Ishikawa (cell line): ENCODE measurements around the gene LTO1.
A peak's percentile ranks its signal among the peaks of the same experiment; 100 is the strongest.

ENCODE experiments used
- CEBPB ChIP-seq: IDR thresholded peaks from 2 replicates; pipeline ENCODE4 v1.6.1; 2012
- CREB1 ChIP-seq: IDR thresholded peaks from 2 replicates; pipeline ENCODE4 v1.6.1; 2012; ENCODE audit warnings: low read depth
- EGR1 ChIP-seq: IDR thresholded peaks from 2 replicates; pipeline ENCODE4 v1.6.1; 2012
- EP300 ChIP-seq: IDR thresholded peaks from 2 replicates; pipeline ENCODE4 v1.6.1; 2012; ENCODE audit warnings: borderline replicate concordance
- FOXM1 ChIP-seq: IDR thresholded peaks from 2 replicates; pipeline ENCODE4 v1.6.1; 2012; ENCODE audit warnings: low read depth, borderline replicate concordance
- MAX ChIP-seq: IDR thresholded peaks from 2 replicates; pipeline ENCODE4 v1.6.1; 2012
- NFIC ChIP-seq: IDR thresholded peaks from 2 replicates; pipeline ENCODE4 v1.6.1; 2012
- RAD21 ChIP-seq: IDR thresholded peaks from 2 replicates; pipeline ENCODE4 v1.6.1; 2012; ENCODE audit warnings: low read depth
- TAF1 ChIP-seq: IDR thresholded peaks from 2 replicates; pipeline ENCODE4 v1.6.1; 2012; ENCODE audit warnings: low read depth, mild to moderate bottlenecking
- TCF12 ChIP-seq: IDR thresholded peaks from 2 replicates; pipeline ENCODE4 v1.6.1; 2012; ENCODE audit warnings: low read depth
- TEAD4 ChIP-seq: IDR thresholded peaks from 2 replicates; pipeline ENCODE4 v1.6.1; 2012
- USF1 ChIP-seq: IDR thresholded peaks from 2 replicates; pipeline ENCODE4 v1.6.1; 2012
- YY1 ChIP-seq: IDR thresholded peaks from 2 replicates; pipeline ENCODE4 v1.6.1; 2012; ENCODE audit warnings: low read depth
- ZBTB7A ChIP-seq: IDR thresholded peaks from 2 replicates; pipeline ENCODE4 v1.6.1; 2012; ENCODE audit warnings: low read depth
- TF ChIP-seq, protein P1 (sequence below): IDR thresholded peaks from 2 replicates; pipeline ENCODE4 v1.6.1; 2012; ENCODE audit warnings: low read depth, mild to moderate bottlenecking

LTO1 gene

GRCh38 chr11:69634590-69634989 lies 40.6 kb downstream of the LTO1 start:
- TF ChIP-seq EP300 (peak; percentile 58; the same call in 1 of the 2 replicates), TEAD4 (peak; percentile 9; the same call in 1 of the 2 replicates), TAF1 (no peak), FOXM1 (no peak), MAX (peak; percentile 92), NFIC (peak; percentile 75), YY1 (no peak), RAD21 (no peak), CEBPB (peak; percentile 78), TCF12 (0 out of 2 replicates have a peak, but pooled peaks have one; percentile 27), CREB1 (no peak), USF1 (peak; percentile 56), ZBTB7A (no peak), EGR1 (no peak)
- TF ChIP-seq, protein P1, sequence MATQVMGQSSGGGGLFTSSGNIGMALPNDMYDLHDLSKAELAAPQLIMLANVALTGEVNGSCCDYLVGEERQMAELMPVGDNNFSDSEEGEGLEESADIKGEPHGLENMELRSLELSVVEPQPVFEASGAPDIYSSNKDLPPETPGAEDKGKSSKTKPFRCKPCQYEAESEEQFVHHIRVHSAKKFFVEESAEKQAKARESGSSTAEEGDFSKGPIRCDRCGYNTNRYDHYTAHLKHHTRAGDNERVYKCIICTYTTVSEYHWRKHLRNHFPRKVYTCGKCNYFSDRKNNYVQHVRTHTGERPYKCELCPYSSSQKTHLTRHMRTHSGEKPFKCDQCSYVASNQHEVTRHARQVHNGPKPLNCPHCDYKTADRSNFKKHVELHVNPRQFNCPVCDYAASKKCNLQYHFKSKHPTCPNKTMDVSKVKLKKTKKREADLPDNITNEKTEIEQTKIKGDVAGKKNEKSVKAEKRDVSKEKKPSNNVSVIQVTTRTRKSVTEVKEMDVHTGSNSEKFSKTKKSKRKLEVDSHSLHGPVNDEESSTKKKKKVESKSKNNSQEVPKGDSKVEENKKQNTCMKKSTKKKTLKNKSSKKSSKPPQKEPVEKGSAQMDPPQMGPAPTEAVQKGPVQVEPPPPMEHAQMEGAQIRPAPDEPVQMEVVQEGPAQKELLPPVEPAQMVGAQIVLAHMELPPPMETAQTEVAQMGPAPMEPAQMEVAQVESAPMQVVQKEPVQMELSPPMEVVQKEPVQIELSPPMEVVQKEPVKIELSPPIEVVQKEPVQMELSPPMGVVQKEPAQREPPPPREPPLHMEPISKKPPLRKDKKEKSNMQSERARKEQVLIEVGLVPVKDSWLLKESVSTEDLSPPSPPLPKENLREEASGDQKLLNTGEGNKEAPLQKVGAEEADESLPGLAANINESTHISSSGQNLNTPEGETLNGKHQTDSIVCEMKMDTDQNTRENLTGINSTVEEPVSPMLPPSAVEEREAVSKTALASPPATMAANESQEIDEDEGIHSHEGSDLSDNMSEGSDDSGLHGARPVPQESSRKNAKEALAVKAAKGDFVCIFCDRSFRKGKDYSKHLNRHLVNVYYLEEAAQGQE: no peak

- no peak for TF ChIP-seq USF1
- TF ChIP-seq MAX: no peak
- no peak for TF ChIP-seq CEBPB
- no peak for TF ChIP-seq TCF12
- TF ChIP-seq, protein P1: no peak
- no peak for TF ChIP-seq YY1
- TF ChIP-seq EP300: no peak
- TF ChIP-seq CREB1: no peak
- no peak for TF ChIP-seq ZBTB7A
- no peak for TF ChIP-seq NFIC
- no peak for TF ChIP-seq FOXM1
- TF ChIP-seq TAF1: no peak
- no peak for TF ChIP-seq TEAD4
- TF ChIP-seq RAD21: no peak
- TF ChIP-seq EGR1: no peak
These were observed 41.1 kb downstream of the LTO1 start for GRCh38 chr11:69634069-69634468.

DNA sequence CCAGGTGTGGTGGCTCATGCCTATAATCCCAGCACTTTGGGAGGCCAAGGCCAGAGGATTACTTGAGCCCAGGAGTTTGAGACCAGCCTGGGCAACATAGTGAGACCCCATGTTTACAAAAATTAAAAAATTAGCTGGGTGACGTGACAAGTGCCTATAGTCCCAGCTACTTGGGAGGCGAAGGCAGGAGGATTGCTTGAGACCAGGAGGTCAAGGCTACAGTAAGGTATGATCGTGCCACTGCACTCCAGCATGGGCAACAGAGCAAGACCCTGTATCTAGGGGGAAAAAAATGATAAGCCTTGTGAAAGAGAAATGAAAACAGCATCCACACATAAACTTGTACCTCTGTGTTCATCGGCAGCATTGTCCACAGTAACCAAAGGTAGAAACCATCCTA lies 42.3 kb downstream of the LTO1 start:
- no peak for TF ChIP-seq YY1

DNA sequence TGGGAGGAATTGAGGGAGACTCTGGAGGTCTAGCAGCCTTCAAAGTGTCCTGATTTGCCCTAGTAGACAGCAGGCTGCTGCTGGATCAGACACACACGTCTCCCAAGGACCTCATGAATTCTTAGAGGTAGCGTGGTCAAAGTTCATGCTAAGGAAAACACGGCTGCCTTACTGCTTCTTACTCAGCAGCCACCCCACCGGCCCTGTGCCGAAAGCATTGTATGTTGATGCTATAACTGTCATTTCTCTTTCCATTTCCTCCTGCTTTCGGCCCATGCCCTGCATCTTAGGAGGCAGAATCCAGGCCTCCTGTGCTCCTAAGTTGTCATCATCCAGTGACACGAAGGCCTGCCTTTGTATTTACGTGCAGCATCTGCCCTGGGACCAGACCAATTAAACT lies 44.7 kb downstream of the LTO1 start:
- no peak for TF ChIP-seq TEAD4

DNA sequence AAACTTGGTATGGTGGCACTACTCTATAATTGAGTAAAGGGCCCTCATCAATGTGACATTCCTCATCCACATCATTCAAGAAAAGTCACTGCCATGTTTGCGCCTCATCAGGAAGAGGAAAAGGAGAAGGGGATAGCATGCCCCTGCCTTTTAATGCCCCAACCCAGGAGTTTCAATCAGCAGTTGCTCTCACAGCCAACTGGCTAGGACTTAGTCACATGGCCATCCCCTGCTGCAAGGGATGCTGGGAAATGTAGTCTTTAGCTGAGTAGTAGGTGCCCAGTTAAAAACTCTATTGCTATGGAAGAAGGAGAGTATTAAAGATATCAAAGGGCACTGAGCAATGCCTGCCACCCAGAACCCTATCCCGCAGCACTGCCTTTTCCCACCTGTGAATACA lies 45.1 kb downstream of the LTO1 start:
- no peak for TF ChIP-seq ZBTB7A
- TF ChIP-seq FOXM1: no peak
- peak; percentile 95 for TF ChIP-seq USF1

DNA sequence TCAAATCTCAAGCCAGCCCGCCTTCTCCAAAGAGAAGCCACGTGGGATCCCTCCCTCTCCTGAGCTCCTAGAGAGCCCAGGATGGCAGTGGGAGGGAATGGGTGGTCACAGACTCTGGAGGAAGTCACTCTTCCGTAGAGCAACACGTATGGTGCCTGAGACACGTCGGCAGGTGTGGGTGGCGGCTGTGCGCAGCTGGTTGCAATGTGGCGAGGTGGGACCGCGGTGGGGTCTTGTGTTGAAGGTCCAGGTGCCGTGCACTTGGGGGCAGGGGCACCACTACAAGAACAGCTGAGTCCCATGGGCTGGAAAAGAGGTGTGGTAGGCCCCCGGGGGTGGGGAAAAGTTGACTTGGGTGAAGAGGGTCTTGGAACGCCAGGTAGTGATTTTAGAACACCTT lies 47.6 kb downstream of the LTO1 start:
- TF ChIP-seq MAX (no peak), TEAD4 (no peak), CREB1 (no peak), TAF1 (no peak), CEBPB (no peak), USF1 (no peak), ZBTB7A (no peak), EP300 (no peak), RAD21 (no peak), EGR1 (no peak), YY1 (no peak), NFIC (no peak), TCF12 (no peak), FOXM1 (no peak)
- TF ChIP-seq, protein P1: no peak
